Measurements from ENCODE around the gene HOXD8. TPM values are rescaled to one million over a fixed set of nuclear protein-coding genes. Genes with fewer than 3 reads are reported as not detected.
A peak's percentile ranks its signal among the peaks of the same experiment; 100 is the strongest.

Gene HOXD8
- total RNA-seq, 1 donor from 2014 or later = not detected

DNA sequence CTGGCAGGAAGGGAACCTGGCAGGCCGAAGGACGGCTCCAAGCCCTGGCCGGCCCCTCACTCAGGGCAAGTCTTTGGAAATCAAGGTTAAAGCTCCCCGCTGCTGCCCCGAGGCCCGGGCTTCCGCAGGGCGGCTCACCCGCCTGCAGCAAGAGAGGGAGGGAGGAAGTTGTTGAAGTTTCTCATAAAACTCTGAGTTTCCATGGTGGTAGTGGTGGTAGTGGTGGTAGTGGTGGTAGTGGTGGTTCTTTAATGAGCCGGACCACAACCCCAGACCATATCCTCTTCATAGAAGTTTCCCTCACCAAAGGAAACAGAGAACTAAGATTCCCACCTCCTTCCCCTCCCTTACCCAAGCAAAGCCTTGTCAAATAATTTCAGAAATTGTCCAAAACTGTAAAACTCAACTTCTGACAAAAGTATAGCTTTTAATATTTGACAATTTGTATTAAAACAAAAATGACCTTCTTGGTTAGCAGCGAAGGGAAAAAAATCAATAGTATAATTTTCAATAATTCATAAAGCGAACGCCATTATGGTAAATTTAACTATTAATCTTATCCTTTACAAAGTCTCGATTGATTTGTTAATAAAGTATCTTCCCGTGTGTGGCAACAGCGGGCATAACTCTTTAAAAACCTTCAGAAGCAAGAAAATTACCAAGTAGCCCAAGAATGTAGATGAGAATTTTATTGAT lies 14.4 kb upstream of the HOXD8 start:
- Histone ChIP-seq H3K27ac (ENCODE audit: low read depth, low read length) (no peak overlapping the region), H3K4me2 (ENCODE audit: low read length) (no peak overlapping the region), H3K36me3 (ENCODE audit: insufficient read depth, low read length) (no peaks in the 10 kb centered on the region), H3K9me3 (ENCODE audit: insufficient read depth, low read depth, low read length) (peaks cover 6% of the 10 kb centered on the region), H3K79me2 (ENCODE audit: insufficient read depth, low read length) (no peaks in the 10 kb centered on the region), H3K27me3 (ENCODE audit: insufficient read depth, low read length) (peaks cover 99% of the 10 kb centered on the region), H3K4me1 (ENCODE audit: insufficient read depth, low read length) (no peaks in the 10 kb centered on the region), H2AFZ (ENCODE audit: low read depth, low read length) (no peak overlapping the region), H3K4me3 (ENCODE audit: insufficient read depth, low read depth, low read length) (no peak overlapping the region), H3K9ac (ENCODE audit: low read length) (no peak overlapping the region), H4K20me1 (ENCODE audit: insufficient read depth, low read length) (no peaks in the 10 kb centered on the region)
- Mint-ChIP-seq H3K27ac (ENCODE audit: unreplicated experiment) (no peak overlapping the region), H3K9me3 (ENCODE audit: unreplicated experiment) (peaks cover 30% of the 10 kb centered on the region), H3K4me1 (ENCODE audit: low read depth, unreplicated experiment) (no peaks in the 10 kb centered on the region), H3K27me3 (ENCODE audit: low read depth, unreplicated experiment) (peaks cover 90% of the 10 kb centered on the region), H3K4me3 (ENCODE audit: unreplicated experiment) (no peak overlapping the region), H3K36me3 (ENCODE audit: low read depth, unreplicated experiment) (peaks cover 5% of the 10 kb centered on the region)
- FAIRE-seq (no peak), DNase-seq (ENCODE audit: low read depth) (no peak)
- no peak for TF ChIP-seq EZH2 (IDR thresholded peaks at IDR 0.05; ENCODE audit: insufficient read depth, low read length)
- TF ChIP-seq, protein P1, sequence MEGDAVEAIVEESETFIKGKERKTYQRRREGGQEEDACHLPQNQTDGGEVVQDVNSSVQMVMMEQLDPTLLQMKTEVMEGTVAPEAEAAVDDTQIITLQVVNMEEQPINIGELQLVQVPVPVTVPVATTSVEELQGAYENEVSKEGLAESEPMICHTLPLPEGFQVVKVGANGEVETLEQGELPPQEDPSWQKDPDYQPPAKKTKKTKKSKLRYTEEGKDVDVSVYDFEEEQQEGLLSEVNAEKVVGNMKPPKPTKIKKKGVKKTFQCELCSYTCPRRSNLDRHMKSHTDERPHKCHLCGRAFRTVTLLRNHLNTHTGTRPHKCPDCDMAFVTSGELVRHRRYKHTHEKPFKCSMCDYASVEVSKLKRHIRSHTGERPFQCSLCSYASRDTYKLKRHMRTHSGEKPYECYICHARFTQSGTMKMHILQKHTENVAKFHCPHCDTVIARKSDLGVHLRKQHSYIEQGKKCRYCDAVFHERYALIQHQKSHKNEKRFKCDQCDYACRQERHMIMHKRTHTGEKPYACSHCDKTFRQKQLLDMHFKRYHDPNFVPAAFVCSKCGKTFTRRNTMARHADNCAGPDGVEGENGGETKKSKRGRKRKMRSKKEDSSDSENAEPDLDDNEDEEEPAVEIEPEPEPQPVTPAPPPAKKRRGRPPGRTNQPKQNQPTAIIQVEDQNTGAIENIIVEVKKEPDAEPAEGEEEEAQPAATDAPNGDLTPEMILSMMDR (IDR thresholded peaks at IDR 0.05; ENCODE audit: insufficient read depth, low read depth, low read length) = no peak

DNA sequence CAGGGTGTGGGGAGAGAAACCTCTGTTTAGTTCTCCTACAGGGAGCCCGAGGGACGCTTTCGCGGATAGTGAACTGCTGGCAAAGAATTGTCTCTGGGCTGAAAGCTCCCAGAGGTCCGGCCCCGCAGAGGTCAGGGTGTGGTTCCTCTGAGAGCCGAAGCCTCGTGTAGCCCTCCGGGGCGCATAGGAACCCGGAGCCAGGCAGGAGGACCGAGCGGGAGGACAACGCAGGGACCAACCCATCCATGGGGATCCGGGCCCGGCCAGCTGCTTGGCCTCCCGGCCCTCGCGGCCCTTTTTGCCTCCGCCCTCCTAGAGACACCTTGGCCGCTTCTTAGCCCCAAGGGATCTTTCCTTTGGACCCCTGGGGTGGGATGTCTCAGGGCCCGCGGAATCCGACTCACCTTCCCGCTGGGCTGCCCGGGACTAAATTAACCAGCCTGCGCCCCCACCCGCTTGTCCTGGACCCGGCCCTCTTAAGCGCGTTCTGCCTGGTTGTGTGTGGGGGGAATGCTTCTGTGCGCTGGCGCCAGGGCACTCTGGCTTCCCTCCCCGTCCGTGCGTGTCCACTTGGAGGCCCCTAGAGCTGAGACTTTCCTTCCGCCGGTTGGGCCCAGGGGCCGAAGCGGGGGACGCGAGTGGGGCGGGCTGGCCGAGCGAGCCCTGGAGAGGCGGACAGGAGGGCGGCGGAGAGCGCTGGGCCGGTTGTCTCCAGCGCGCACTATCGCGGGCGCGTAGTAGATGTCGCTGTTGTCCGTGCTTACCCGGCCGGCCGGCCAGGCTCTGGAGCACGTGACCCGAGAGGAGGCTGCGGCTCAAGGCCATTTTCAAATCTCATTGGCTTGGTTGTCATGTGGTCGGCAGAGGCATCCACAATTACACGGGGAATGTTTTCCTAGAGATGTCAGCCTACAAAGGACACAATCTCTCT lies 13.4 kb upstream of the HOXD8 start, which contains the start of gene HOXD10:
HOXD10 (plus strand) TSS at position 896 of the 931 bp plus-strand sequence. CDS start 56 bp downstream, outside the sequence.
- H3K4me2 ChIP-seq (ENCODE audit: low read length) = no peak within 1 kb of the TSS
- H3K36me3 ChIP-seq (ENCODE audit: insufficient read depth, low read length) = no peaks in the 10 kb centered on the region
- DNase-seq (ENCODE audit: low read depth) (no peak), FAIRE-seq (no peak)
- TF ChIP-seq, protein P1 (IDR thresholded peaks at IDR 0.05; ENCODE audit: insufficient read depth, low read depth, low read length) = no peak
- TF ChIP-seq EZH2 (IDR thresholded peaks at IDR 0.05; ENCODE audit: insufficient read depth, low read length) = peak; percentile 89
- no peak within 1 kb of the TSS for H3K27ac ChIP-seq (ENCODE audit: low read depth, low read length)
- H3K9me3 ChIP-seq (ENCODE audit: insufficient read depth, low read depth, low read length) = peaks cover 9% of the 10 kb centered on the region
- H2AFZ ChIP-seq (ENCODE audit: low read depth, low read length) = no peak within 1 kb of the TSS
- no peaks in the 10 kb centered on the region for H3K79me2 ChIP-seq (ENCODE audit: insufficient read depth, low read length)
- H3K27me3 ChIP-seq (ENCODE audit: insufficient read depth, low read length) = peaks cover 99% of the 10 kb centered on the region
- peaks cover 36% of the 10 kb centered on the region for H3K9me3 Mint-ChIP-seq (ENCODE audit: unreplicated experiment)
- H3K4me3 Mint-ChIP-seq (ENCODE audit: unreplicated experiment) = no peak within 1 kb of the TSS
- H3K27me3 Mint-ChIP-seq (ENCODE audit: low read depth, unreplicated experiment) = peaks cover 90% of the 10 kb centered on the region
- H3K4me3 ChIP-seq (ENCODE audit: insufficient read depth, low read depth, low read length) = no peak within 1 kb of the TSS
- H3K36me3 Mint-ChIP-seq (ENCODE audit: low read depth, unreplicated experiment) = peaks cover 5% of the 10 kb centered on the region
- no peaks in the 10 kb centered on the region for H4K20me1 ChIP-seq (ENCODE audit: insufficient read depth, low read length)
- H3K27ac Mint-ChIP-seq (ENCODE audit: unreplicated experiment) = peak within 1 kb of the TSS; percentile 84
- no peaks in the 10 kb centered on the region for H3K4me1 Mint-ChIP-seq (ENCODE audit: low read depth, unreplicated experiment)
- no peak within 1 kb of the TSS for H3K9ac ChIP-seq (ENCODE audit: low read length)
- H3K4me1 ChIP-seq (ENCODE audit: insufficient read depth, low read length) = no peaks in the 10 kb centered on the region
